ENCODE measurements around the gene P2RX2.

Gene P2RX2

DNA sequence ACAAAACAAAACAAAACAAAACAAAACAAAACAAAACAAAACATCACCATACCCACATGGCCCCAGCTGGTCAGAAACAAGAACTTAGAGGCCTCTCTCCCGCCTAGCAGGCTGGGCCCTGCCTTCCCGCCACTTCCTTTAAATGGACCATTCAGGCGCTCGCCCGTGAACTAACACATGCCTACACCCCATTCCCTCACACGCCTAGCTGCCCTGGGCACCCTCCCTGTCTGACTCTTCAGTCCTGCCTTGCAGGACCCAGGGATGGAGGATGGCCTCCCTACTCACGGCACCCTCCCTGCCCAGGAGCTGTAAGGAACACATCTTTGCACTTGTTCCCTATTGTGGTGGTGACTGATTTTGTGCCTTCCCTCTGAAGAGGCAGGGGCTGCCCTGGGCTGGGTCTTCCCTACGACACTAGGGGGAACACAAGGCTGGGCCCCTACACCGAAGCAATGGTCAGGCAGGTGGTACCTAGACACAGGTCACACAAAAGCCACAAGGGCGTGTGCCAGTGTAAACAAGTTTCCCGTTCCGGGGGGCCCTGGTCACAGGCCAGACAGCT is 21.5 kb downstream of the P2RX2 start:
- no peak for DNase-seq

- DNase-seq: no peak
Observed at GRCh38 chr12:132640936-132641335, 22.4 kb downstream of the P2RX2 start.

- no peak for DNase-seq
Observed at GRCh38 chr12:132641811-132642650, 23.5 kb downstream of the P2RX2 start.

DNA sequence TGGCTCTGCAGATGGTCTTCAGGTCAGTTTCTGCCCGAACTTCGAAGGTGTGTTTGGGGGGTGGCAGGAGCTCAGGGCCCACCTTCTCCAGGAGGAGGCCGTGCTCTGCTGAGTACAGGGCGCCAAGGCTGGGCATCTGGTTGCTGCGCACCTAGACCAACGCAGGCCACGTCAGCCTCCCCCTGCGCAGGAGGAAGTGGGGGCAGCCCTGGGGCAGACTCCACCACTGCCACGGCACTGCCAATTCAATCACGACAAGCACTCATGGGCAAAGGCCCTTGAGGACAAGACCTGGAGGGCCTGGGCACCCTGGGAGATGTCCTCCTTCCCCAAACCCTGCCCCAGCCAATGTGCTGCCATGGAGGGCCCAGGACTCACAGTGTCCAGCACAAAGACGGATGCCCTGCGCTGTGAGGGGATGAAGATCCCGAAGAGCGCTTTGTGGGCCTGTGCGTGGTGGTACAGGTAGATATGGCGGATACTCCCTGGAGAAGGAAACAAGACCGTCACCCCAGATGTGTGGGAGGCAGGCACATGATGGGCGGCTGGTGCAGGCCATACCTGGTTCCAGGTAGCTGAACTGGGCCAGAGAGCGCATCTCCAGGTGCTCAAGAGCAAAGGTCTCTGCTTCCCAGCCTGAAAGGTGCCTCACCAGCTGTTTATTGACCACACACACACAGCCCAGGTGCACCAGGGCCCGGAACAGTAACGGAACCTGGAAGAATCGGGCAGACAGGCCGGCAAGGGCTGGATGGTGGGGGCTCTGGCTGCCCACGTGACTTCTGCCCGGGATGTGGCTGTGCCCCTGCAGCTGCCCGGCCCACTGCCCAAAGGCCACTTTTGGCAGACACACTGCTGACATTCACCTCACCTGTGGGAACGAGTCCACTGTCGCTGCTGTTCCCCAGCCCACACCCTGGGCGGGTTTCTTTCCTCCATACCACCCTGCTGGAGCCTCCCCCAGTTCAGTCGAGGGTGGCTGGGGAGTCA is 24.6 kb downstream of the P2RX2 start:
- no peak for DNase-seq

- no peak for DNase-seq
Observed at GRCh38 chr12:132646850-132647249, 28.3 kb downstream of the P2RX2 start.

DNA sequence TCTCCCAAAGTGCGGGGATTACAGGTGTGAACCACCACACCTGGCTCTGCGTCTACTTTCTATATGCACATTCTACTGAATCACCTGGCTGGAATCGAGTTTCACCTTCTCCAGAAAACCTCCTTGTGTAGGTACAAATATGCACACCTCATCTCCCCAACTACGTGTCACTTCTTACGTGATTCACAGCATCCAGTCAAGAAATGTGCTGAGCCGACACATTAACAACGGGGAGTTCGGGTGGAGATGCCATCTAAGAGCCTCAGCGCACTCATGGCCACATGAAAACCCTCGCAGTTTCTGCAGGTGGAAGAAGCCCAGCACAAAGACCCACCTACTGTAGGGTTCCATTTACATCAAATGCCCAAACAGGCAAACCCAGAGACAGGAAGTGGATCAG is 29.3 kb downstream of the P2RX2 start:
- no peak for DNase-seq

GRCh38 chr12:132648616-132649225 is 30.1 kb downstream of the P2RX2 start:
- DNase-seq: no peak

GRCh38 chr12:132649226-132649945 is 30.8 kb downstream of the P2RX2 start:
- no peak for DNase-seq

- DNase-seq: no peak
Observed at GRCh38 chr12:132651444-132652100, 33.0 kb downstream of the P2RX2 start.

DNA sequence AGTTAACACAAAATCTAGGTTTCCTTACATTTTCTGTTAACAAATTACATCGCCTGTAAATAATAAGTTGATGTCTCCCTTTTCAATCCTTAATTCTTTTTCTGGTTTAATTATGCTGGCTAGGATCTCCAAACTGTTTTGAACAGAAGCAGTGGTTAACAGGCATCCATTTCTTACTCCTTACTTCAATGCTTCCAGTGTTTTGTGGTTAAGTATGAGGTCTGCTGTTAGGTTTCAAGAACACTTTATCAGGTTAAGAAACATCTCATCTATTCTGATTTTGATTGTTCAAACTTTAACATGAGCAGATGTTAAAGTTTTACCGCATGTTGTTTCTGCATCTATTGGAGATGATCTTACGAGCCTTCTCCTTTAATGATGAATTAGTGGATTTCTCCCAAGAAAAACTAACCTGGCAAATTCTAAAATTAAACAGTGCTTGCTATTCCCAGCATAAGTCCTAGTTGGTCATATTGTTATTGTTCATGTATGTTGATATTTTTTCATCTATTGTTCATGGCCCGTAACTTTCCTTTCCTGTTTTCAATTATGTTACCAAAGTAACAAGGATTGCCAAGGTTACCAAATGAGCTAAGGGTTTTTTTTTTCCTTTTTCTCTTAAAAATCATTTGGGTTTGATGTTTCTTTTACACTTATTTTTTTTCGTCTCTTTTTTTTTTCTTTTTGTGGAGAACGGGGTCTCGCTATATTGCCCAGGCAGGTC is 35.2 kb downstream of the P2RX2 start:
- no peak for DNase-seq

GRCh38 chr12:132657004-132657727 is 38.6 kb downstream of the P2RX2 start:
- no peak for DNase-seq

DNA sequence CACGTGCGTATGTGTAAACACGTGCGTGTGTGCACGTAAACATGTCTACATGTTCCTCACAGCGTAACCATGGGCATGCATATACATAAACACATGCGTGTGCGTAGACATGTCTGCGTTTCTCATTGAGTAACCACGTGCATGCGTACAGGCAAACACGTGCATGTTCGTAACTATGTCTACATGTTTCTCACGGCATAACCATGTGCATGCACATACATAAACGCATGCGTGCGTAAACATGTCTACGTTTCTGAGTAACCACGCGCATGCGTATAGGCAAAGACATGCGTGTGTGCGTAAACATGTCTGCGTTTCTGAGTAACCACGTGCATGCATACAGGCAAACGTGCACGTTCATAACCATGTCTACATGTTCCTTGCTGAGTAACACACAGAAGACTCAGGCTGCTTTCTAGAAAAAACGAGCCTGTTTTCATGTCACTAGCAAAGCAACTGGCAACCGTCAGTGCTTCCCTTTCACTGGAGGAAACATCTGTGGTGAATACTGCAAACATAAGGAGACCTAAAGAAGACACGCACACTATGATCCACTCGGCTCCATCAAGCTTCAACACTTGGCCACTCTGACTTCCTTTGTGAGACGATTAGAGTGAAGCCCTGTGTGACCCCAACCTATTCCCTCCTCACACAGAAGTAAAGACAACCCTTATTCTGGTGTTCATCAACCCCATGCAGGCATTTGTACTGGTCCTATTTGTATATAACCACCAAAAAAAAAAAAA is 39.7 kb downstream of the P2RX2 start:
- DNase-seq: no peak

GRCh38 chr12:132659146-132659545 is 40.6 kb downstream of the P2RX2 start:
- no peak for DNase-seq

GRCh38 chr12:132660052-132660451 is 41.5 kb downstream of the P2RX2 start:
- no peak for DNase-seq

DNA sequence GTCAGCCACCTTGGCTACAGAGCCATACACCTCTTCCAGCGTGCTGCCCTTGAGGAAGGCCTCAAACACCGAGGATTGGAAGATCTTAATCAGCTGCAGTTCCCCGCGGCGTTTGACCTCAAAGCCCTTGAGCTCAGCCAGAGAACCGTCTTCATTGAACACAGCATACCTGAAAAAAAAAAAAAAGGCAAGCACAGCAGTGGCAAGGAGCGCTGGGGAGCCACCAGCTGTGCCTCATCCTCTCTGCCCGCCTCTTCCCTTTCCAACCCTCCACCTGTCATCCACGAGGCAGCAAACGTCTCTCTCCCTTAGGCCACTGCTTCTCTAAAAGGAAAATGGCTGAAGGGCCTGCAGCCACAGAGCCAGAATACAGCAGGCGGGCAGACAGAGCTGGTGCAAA is 42.4 kb downstream of the P2RX2 start:
- DNase-seq: no peak

DNA sequence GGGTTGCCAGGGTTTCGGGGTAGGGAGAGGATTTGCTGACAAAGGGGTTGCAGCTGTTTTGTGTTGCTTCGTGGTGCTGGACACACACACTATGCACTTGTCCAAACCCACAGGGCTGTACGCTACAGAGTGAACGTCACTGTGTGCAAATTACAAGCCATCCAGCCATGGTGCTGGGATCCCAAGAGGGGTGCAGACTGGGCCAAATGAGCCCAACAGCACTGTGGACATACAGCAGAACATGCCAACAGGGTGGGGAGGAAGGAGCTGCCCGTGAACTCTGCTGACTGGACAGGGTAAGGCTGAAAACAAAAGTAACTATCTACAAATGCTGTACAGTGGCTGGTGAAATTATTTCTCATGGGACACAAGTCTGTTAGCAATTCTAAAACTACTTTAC is 43.4 kb downstream of the P2RX2 start:
- no peak for DNase-seq

- DNase-seq: no peak
Observed at GRCh38 chr12:132662901-132663755, 44.6 kb downstream of the P2RX2 start.

Measured in activated CD4-positive, CD25-positive, alpha-beta regulatory T cell (primary cell).